Peyer's patch (tissue), 4 donors: ENCODE measurements around the gene ADM2.

ENCODE experiments used
- POLR2A ChIP-seq, 2 donors: fragments of 450-650 bp; IDR thresholded peaks; one replicate each; pipeline ENCODE4 v1.5.1; 2017; ENCODE audit warnings: antibody characterized with exemption in 2 of 2, mild to moderate bottlenecking in 2 of 2, moderate library complexity in 2 of 2
- TF ChIP-seq, protein P1 (sequence below), 6 experiments: fragments of 450-650 bp in 4 of 6; fragments of 200-600 bp in 2 of 6; sonication (generic) in 1 of 6; IDR thresholded peaks; one replicate each; pipeline ENCODE4 v1.5.1; 2017 to 2019; ENCODE audit warnings: antibody characterized with exemption in 6 of 6, mild to moderate bottlenecking in 3 of 6, moderate library complexity in 1 of 6

- TF ChIP-seq, protein P1, sequence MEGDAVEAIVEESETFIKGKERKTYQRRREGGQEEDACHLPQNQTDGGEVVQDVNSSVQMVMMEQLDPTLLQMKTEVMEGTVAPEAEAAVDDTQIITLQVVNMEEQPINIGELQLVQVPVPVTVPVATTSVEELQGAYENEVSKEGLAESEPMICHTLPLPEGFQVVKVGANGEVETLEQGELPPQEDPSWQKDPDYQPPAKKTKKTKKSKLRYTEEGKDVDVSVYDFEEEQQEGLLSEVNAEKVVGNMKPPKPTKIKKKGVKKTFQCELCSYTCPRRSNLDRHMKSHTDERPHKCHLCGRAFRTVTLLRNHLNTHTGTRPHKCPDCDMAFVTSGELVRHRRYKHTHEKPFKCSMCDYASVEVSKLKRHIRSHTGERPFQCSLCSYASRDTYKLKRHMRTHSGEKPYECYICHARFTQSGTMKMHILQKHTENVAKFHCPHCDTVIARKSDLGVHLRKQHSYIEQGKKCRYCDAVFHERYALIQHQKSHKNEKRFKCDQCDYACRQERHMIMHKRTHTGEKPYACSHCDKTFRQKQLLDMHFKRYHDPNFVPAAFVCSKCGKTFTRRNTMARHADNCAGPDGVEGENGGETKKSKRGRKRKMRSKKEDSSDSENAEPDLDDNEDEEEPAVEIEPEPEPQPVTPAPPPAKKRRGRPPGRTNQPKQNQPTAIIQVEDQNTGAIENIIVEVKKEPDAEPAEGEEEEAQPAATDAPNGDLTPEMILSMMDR (IDR thresholded peaks at IDR 0.05) = no peak
- no peak for TF ChIP-seq POLR2A (IDR thresholded peaks at IDR 0.05)
These were observed 13.4 kb upstream of the ADM2 start for GRCh38 chr22:50467773-50468440.
